ENCODE measurements around the gene FKBP7.
"Not testable (repeated sequence)": the region's sequence is repeated elsewhere in the genome, so short reads cannot be mapped to it uniquely, and the experiment has no call there.

The FKBP7 gene

GRCh38 chr2:178448968-178449661 lies 29.3 kb downstream of the FKBP7 start:
- no peak for DNase-seq

- DNase-seq = no peak
Measured at GRCh38 chr2:178441426-178441825, 37.0 kb downstream of the FKBP7 start.

- DNase-seq = no peak
Measured at GRCh38 chr2:178436662-178437061, 41.7 kb downstream of the FKBP7 start.

- DNase-seq = no peak
Measured at GRCh38 chr2:178429336-178429735, 49.1 kb downstream of the FKBP7 start.

GRCh38 chr2:178428396-178428806 lies 50.0 kb downstream of the FKBP7 start:
- DNase-seq = no peak

- DNase-seq = no peak
Measured at GRCh38 chr2:178427458-178427857, 50.9 kb downstream of the FKBP7 start.

- DNase-seq = no peak
Measured at GRCh38 chr2:178426388-178426787, 52.0 kb downstream of the FKBP7 start.

GRCh38 chr2:178425255-178425827 lies 53.1 kb downstream of the FKBP7 start:
- DNase-seq = no peak

- not testable (repeated sequence) for DNase-seq
Measured at GRCh38 chr2:178423746-178424145, 54.7 kb downstream of the FKBP7 start.

GRCh38 chr2:178422097-178422496 lies 56.3 kb downstream of the FKBP7 start:
- DNase-seq = no peak

GRCh38 chr2:178420463-178420999 lies 57.9 kb downstream of the FKBP7 start:
- no peak for DNase-seq

- DNase-seq = peak; percentile 35
Measured at GRCh38 chr2:178419123-178419522, 59.3 kb downstream of the FKBP7 start.

GRCh38 chr2:178418426-178418825 lies 60.0 kb downstream of the FKBP7 start:
- no peak for DNase-seq

- no peak for DNase-seq
Measured at GRCh38 chr2:178417916-178418315, 60.5 kb downstream of the FKBP7 start.

GRCh38 chr2:178415979-178416378 lies 62.4 kb downstream of the FKBP7 start:
- DNase-seq = no peak

GRCh38 chr2:178414266-178415247 lies 63.8 kb downstream of the FKBP7 start:
- peak; percentile 98 for DNase-seq

Data from NCI-H2227 treated with DMSO at 0.1 percent for 48 hours (cell line).